ENCODE data around the gene STARD6. TPM values are rescaled to one million over a fixed set of nuclear protein-coding genes. Genes with fewer than 3 reads are reported as not detected.
"Not testable (repeated sequence)": the region's sequence is repeated elsewhere in the genome, so short reads cannot be mapped to it uniquely, and the experiment has no call there.

Gene STARD6
- total RNA-seq, 4 donors from 2014 or later: not detected

DNA sequence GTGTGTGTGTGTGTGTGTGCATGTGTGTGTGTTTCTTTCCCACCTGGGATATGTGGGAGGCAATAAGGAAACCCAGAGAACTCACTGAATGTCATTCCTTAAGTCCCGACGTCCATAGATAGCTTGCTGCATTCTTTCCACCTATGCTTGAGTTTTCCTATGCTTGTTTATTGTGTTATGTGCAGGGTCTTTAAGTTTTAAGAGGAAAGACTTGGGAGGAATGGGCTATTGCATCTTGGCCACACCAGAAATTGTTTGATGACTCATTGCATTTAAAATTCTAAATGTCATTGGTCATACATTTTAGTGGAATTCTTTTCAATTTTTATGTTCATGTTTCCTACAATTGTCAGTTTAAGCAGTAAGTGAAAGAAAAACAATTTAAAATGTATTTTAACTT, 33.7 kb downstream of the STARD6 start:
- no peaks in the 10 kb centered on the region for H3K36me3 ChIP-seq
- H3K27ac ChIP-seq: no peak overlapping the region
- intact Hi-C loops (cut with DNase I; ENCODE audit: low total_unique reads): no loop called here
- H3K4me3 ChIP-seq: no peak overlapping the region
- no peak for DNase-seq
- H3K4me1 ChIP-seq: no peaks in the 10 kb centered on the region
- TF ChIP-seq POLR2A (IDR thresholded peaks at IDR 0.05): no peak
- TF ChIP-seq, protein P1, sequence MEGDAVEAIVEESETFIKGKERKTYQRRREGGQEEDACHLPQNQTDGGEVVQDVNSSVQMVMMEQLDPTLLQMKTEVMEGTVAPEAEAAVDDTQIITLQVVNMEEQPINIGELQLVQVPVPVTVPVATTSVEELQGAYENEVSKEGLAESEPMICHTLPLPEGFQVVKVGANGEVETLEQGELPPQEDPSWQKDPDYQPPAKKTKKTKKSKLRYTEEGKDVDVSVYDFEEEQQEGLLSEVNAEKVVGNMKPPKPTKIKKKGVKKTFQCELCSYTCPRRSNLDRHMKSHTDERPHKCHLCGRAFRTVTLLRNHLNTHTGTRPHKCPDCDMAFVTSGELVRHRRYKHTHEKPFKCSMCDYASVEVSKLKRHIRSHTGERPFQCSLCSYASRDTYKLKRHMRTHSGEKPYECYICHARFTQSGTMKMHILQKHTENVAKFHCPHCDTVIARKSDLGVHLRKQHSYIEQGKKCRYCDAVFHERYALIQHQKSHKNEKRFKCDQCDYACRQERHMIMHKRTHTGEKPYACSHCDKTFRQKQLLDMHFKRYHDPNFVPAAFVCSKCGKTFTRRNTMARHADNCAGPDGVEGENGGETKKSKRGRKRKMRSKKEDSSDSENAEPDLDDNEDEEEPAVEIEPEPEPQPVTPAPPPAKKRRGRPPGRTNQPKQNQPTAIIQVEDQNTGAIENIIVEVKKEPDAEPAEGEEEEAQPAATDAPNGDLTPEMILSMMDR (IDR thresholded peaks at IDR 0.05): no peak
- no peaks in the 10 kb centered on the region for H3K9me3 ChIP-seq
- H3K27me3 ChIP-seq: no peaks in the 10 kb centered on the region

DNA sequence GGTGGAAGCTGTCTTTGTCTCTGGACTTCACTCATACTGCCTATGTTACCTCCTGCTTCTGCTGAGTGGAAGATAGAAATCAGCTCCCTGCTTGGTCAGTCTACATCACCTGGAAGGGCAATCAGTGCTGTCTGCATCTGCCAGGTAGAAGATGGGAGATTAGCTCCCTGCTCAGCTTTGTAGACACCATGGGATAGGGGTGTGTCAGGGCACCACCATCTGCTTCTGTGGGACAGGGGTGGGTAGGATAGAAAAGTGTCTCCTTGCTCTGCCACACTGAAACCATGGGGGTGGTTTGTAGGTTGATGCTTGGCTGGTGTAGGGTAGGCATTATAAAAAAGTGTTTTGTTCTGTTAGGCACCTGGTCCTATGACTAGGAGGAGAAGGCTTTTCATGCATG, 34.1 kb downstream of the STARD6 start:
- H3K9me3 ChIP-seq: no peaks in the 10 kb centered on the region
- intact Hi-C loops (cut with DNase I; ENCODE audit: low total_unique reads): no loop called here
- no peaks in the 10 kb centered on the region for H3K4me1 ChIP-seq
- DNase-seq: no peak
- no peak overlapping the region for H3K4me3 ChIP-seq
- H3K27me3 ChIP-seq: no peaks in the 10 kb centered on the region
- no peaks in the 10 kb centered on the region for H3K36me3 ChIP-seq
- TF ChIP-seq, protein P1 (IDR thresholded peaks at IDR 0.05): no peak
- TF ChIP-seq POLR2A (IDR thresholded peaks at IDR 0.05): no peak
- no peak overlapping the region for H3K27ac ChIP-seq

- Histone ChIP-seq H3K4me1 (no peaks in the 10 kb centered on the region), H3K27ac (no peak overlapping the region), H3K27me3 (no peaks in the 10 kb centered on the region), H3K36me3 (no peaks in the 10 kb centered on the region), H3K9me3 (no peaks in the 10 kb centered on the region), H3K4me3 (no peak overlapping the region)
- TF ChIP-seq POLR2A (IDR thresholded peaks at IDR 0.05): no peak
- TF ChIP-seq, protein P1 (IDR thresholded peaks at IDR 0.05): no peak
- no peak for DNase-seq
- intact Hi-C loops (cut with DNase I; ENCODE audit: low total_unique reads): no loop called here
These were observed 41.4 kb downstream of the STARD6 start for GRCh38 chr18:54316071-54316820.

- H3K27ac ChIP-seq; intact Hi-C loops (cut with DNase I; ENCODE audit: low total_unique reads); DNase-seq; H3K4me1 ChIP-seq; H3K36me3 ChIP-seq; H3K9me3 ChIP-seq; H3K4me3 ChIP-seq; H3K27me3 ChIP-seq: not testable (repeated sequence)
These were observed 48.1 kb downstream of the STARD6 start for GRCh38 chr18:54309564-54309963.

- intact Hi-C loops (cut with DNase I; ENCODE audit: low total_unique reads): no loop called here
- H3K27ac ChIP-seq: no peak overlapping the region
- H3K27me3 ChIP-seq: no peaks in the 10 kb centered on the region
- DNase-seq: no peak
- no peaks in the 10 kb centered on the region for H3K4me1 ChIP-seq
- H3K36me3 ChIP-seq: no peaks in the 10 kb centered on the region
- TF ChIP-seq, protein P1 (IDR thresholded peaks at IDR 0.05): no peak
- no peak for TF ChIP-seq POLR2A (IDR thresholded peaks at IDR 0.05)
- H3K4me3 ChIP-seq: no peak overlapping the region
- H3K9me3 ChIP-seq: no peaks in the 10 kb centered on the region
These were observed 54.2 kb downstream of the STARD6 start for GRCh38 chr18:54303408-54303807.

GRCh38 chr18:54298991-54299390, 58.7 kb downstream of the STARD6 start:
- H3K27ac ChIP-seq; H3K4me1 ChIP-seq; H3K9me3 ChIP-seq; DNase-seq; H3K27me3 ChIP-seq; intact Hi-C loops (cut with DNase I; ENCODE audit: low total_unique reads); H3K4me3 ChIP-seq; H3K36me3 ChIP-seq: not testable (repeated sequence)

Measured in uterus (tissue), 4 donors.